ENCODE data around the gene MCUB. TPM values are rescaled to one million over a fixed set of nuclear protein-coding genes. Genes with fewer than 3 reads are reported as not detected.

Gene MCUB
- total and polyA plus RNA-seq, 2 donors (not counting 3 experiments of a cell fraction or from before 2014, with no cell fraction given) = 32.5 to 53.8 TPM

DNA sequence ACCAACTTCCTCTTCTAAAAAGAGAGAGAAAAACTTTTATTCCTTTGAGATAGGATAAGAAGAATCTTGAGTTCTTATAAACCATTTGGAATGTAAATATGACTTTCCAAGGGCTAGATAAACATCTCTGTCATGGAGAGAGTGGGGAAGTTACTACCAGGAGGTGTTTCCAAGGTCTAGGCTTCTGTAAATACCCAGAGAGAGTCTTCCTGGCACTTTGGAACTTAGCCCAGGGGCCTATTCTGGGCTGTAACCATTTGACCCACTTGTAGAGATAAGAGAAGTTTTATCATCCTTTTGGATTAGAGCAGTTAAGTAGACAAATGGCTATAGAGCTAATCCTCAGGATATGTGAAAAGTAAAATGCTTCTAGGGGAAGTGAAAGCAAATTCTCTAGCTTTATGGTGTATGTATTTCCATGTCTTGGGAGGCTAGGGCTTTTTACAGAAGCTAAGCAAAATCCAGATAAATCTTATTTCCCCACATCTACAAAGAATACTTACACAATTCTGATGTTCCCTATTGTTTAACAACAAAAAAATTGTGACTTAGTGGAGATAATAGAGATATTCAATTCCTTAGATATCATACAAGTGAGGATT is 51.1 kb downstream of the MCUB start:
- Histone ChIP-seq H3K27ac (ENCODE audit: insufficient read depth, low read depth, low read length) (no peak overlapping the region), H3K4me1 (ENCODE audit: control insufficient read depth, extremely low read depth, insufficient read depth, low read length) (peaks cover 4% of the 10 kb centered on the region), H3K4me2 (ENCODE audit: insufficient read depth, low read length) (no peak overlapping the region), H3K27me3 (ENCODE audit: control insufficient read depth in 2 of 2, insufficient read depth in 2 of 2, low read length in 2 of 2) (no peaks in the 10 kb centered on the region), H4K20me1 (replicated peaks; ENCODE audit: control insufficient read depth, extremely low read depth, insufficient read depth, low read length) (no peaks in the 10 kb centered on the region), H3K79me2 (ENCODE audit: control insufficient read depth, insufficient read depth, low read length) (no peaks in the 10 kb centered on the region), H3K9me1 (replicated peaks; ENCODE audit: control insufficient read depth, extremely low read depth, insufficient read depth, low read length) (no peaks in the 10 kb centered on the region), H3K9me3 (replicated peaks; ENCODE audit: control insufficient read depth, insufficient read depth, low read length) (no peaks in the 10 kb centered on the region), H3K4me3 (replicated peaks in 1 of 3; ENCODE audit: insufficient read depth in 1 of 3, low read depth in 1 of 3, low read length in 3 of 3) (no peak overlapping the region), H3K36me3 (ENCODE audit: control insufficient read depth in 2 of 2, extremely low read depth in 1 of 2, insufficient read depth in 2 of 2, low read length in 2 of 2) (no peaks in the 10 kb centered on the region), H2AFZ (ENCODE audit: low read depth, low read length) (no peak overlapping the region), H3K9ac (replicated peaks; ENCODE audit: extremely low read depth, insufficient read depth, low read length) (no peak overlapping the region)
- TF ChIP-seq GATA2 (IDR thresholded peaks at IDR 0.05; ENCODE audit: insufficient read depth, insufficient read length, low read depth, low read length) (no peak), POLR2A (IDR thresholded peaks at IDR 0.05; ENCODE audit: low read depth, low read length) (no peak), FOS (IDR thresholded peaks at IDR 0.05; ENCODE audit: borderline replicate concordance, insufficient read depth, low read length) (no peak), EZH2 (IDR thresholded peaks at IDR 0.05; ENCODE audit: borderline replicate concordance, low read depth, low read length, severe bottlenecking) (no peak), MYC (IDR thresholded peaks at IDR 0.05; ENCODE audit: low read depth, low read length) (no peak), POLR2AphosphoS5 (IDR thresholded peaks at IDR 0.05; ENCODE audit: insufficient read depth, low read depth, low read length) (no peak), JUN (IDR thresholded peaks at IDR 0.05; ENCODE audit: borderline replicate concordance, insufficient read depth, insufficient read length, low read depth) (no peak)
- TF ChIP-seq, protein P1, sequence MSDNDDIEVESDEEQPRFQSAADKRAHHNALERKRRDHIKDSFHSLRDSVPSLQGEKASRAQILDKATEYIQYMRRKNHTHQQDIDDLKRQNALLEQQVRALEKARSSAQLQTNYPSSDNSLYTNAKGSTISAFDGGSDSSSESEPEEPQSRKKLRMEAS (IDR thresholded peaks at IDR 0.05; ENCODE audit: insufficient read depth, insufficient read length) = no peak
- TF ChIP-seq, protein P2, sequence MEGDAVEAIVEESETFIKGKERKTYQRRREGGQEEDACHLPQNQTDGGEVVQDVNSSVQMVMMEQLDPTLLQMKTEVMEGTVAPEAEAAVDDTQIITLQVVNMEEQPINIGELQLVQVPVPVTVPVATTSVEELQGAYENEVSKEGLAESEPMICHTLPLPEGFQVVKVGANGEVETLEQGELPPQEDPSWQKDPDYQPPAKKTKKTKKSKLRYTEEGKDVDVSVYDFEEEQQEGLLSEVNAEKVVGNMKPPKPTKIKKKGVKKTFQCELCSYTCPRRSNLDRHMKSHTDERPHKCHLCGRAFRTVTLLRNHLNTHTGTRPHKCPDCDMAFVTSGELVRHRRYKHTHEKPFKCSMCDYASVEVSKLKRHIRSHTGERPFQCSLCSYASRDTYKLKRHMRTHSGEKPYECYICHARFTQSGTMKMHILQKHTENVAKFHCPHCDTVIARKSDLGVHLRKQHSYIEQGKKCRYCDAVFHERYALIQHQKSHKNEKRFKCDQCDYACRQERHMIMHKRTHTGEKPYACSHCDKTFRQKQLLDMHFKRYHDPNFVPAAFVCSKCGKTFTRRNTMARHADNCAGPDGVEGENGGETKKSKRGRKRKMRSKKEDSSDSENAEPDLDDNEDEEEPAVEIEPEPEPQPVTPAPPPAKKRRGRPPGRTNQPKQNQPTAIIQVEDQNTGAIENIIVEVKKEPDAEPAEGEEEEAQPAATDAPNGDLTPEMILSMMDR (IDR thresholded peaks at IDR 0.05; ENCODE audit: extremely low read depth in 1 of 2, insufficient read depth in 1 of 2, low read depth in 1 of 2, low read length in 2 of 2) = no peak
- ChIA-PET CTCF (interaction anchor here (0.6 kb wide), 1 partner anchor 37 kb away, joined by 5 read pairs; no protein-coding TSS in a partner anchor), POLR2A (no interaction called here)
- intact Hi-C loops (cut with micrococcal nuclease) (no loop called here), dilution Hi-C loops (cut with MboI; ENCODE audit: extremely low pct_ligation_motif_present, low sequenced_read_pairs) (no loop called here)
- BruUV-seq (replicated peaks) = no TSS peak
- DNase-seq (ENCODE audit: low read depth, low spot score) = peak; percentile 17
- no peak for FAIRE-seq

Data from endothelial cell of umbilical vein (primary cell).